NCI-H82 treated with DMSO at 0.1 percent for 48 hours (cell line): Measurements from ENCODE around the gene ATP1B3.
"Not testable (repeated sequence)": the region's sequence is repeated elsewhere in the genome, so short reads cannot be mapped to it uniquely, and the experiment has no call there.

Experiments used
- DNase-seq: peaks from one replicate; lab custom pipeline; 2025; ENCODE audit not compliant: unreplicated experiment; lab: John Stamatoyannopoulos, UW

The ATP1B3 gene

GRCh38 chr3:141901914-141902313 lies 25.5 kb downstream of the ATP1B3 start:
- DNase-seq = no peak

- no peak for DNase-seq
These were observed 27.8 kb downstream of the ATP1B3 start for GRCh38 chr3:141904203-141904602.

GRCh38 chr3:141905129-141905528 lies 28.7 kb downstream of the ATP1B3 start:
- DNase-seq = no peak

- no peak for DNase-seq
These were observed 33.0 kb downstream of the ATP1B3 start for GRCh38 chr3:141909408-141909807.

- not testable (repeated sequence) for DNase-seq
These were observed 33.5 kb downstream of the ATP1B3 start for GRCh38 chr3:141909986-141910385.

GRCh38 chr3:141913150-141913811 lies 36.8 kb downstream of the ATP1B3 start:
- DNase-seq = peak; percentile 25

GRCh38 chr3:141914311-141914710 lies 37.9 kb downstream of the ATP1B3 start:
- DNase-seq = no peak

- no peak for DNase-seq
These were observed 38.6 kb downstream of the ATP1B3 start for GRCh38 chr3:141915016-141915415.

- DNase-seq = peak; percentile 24
These were observed 39.3 kb downstream of the ATP1B3 start for GRCh38 chr3:141915766-141916165.

- DNase-seq = no peak
These were observed 44.3 kb downstream of the ATP1B3 start for GRCh38 chr3:141920701-141921100.

- no peak for DNase-seq
These were observed 44.9 kb downstream of the ATP1B3 start for GRCh38 chr3:141921316-141921715.

GRCh38 chr3:141925677-141926076 lies 49.2 kb downstream of the ATP1B3 start:
- DNase-seq = not testable (repeated sequence)

- no peak for DNase-seq
These were observed 50.5 kb downstream of the ATP1B3 start for GRCh38 chr3:141926929-141927328.

- peak; percentile 22 for DNase-seq
These were observed 52.3 kb downstream of the ATP1B3 start for GRCh38 chr3:141928631-141929270.

GRCh38 chr3:141929341-141929995 lies 53.0 kb downstream of the ATP1B3 start:
- DNase-seq = no peak

GRCh38 chr3:141930801-141931200 lies 54.4 kb downstream of the ATP1B3 start:
- DNase-seq = no peak

- DNase-seq = no peak
These were observed 57.2 kb downstream of the ATP1B3 start for GRCh38 chr3:141933421-141934300.

- no peak for DNase-seq
These were observed 57.9 kb downstream of the ATP1B3 start for GRCh38 chr3:141934354-141934753.

- DNase-seq = no peak
These were observed 61.6 kb downstream of the ATP1B3 start for GRCh38 chr3:141938011-141938500.

- no peak for DNase-seq
These were observed 63.3 kb downstream of the ATP1B3 start for GRCh38 chr3:141939759-141940158.

GRCh38 chr3:141940194-141940776 lies 63.8 kb downstream of the ATP1B3 start:
- DNase-seq = no peak
